Upper lobe of left lung (tissue), 4 donors: ENCODE results near the gene PLXNA1.

Experiments used
- POLR2AphosphoS5 ChIP-seq, 2 donors: sonication (generic); formaldehyde crosslinking; IDR thresholded peaks; one replicate each; pipeline ENCODE4 v1.5.1; 2017; ENCODE audit warnings: antibody characterized with exemption in 2 of 2
- TF ChIP-seq, protein P1 (sequence below), 6 experiments: fragments of 450-650 bp in 4 of 6; fragments of 200-600 bp in 2 of 6; sonication (generic) in 2 of 6; IDR thresholded peaks; one replicate each; pipeline ENCODE4 v1.5.1; 2016 to 2019; ENCODE audit warnings: antibody characterized with exemption in 6 of 6

DNA sequence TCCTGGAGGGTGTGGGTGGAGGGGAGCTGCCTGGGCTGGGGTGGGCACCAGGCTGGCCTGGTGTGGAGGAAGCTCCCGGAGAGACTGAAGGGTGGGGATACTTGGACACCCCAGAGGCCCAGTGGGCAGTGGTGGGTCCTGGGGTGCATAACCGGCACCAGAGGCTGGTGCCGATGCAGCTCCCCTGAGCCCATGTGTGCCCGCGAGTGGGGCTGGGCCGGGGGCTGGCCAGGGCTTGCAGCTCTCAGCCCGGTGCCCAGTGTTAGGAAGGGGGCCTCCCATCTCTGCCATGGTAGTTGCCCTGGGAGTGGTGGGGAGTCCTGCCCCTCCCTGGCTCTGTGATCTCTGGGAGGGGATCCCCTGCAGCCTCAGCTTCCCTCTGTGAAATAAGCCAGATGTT, 9.3 kb downstream of the PLXNA1 start:
- TF ChIP-seq, protein P1, sequence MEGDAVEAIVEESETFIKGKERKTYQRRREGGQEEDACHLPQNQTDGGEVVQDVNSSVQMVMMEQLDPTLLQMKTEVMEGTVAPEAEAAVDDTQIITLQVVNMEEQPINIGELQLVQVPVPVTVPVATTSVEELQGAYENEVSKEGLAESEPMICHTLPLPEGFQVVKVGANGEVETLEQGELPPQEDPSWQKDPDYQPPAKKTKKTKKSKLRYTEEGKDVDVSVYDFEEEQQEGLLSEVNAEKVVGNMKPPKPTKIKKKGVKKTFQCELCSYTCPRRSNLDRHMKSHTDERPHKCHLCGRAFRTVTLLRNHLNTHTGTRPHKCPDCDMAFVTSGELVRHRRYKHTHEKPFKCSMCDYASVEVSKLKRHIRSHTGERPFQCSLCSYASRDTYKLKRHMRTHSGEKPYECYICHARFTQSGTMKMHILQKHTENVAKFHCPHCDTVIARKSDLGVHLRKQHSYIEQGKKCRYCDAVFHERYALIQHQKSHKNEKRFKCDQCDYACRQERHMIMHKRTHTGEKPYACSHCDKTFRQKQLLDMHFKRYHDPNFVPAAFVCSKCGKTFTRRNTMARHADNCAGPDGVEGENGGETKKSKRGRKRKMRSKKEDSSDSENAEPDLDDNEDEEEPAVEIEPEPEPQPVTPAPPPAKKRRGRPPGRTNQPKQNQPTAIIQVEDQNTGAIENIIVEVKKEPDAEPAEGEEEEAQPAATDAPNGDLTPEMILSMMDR (IDR thresholded peaks at IDR 0.05): no peak
- TF ChIP-seq POLR2AphosphoS5 (IDR thresholded peaks at IDR 0.05): no peak
